Liver (tissue), 9 donors: ENCODE results near the gene LGR4. TPM values are rescaled to one million over a fixed set of nuclear protein-coding genes. Genes with fewer than 3 reads are reported as not detected.

Experiments
- DNase-seq: peaks from one replicate; pipeline ENCODE4 v3.0.0-alpha.2; 2017; ENCODE audit warnings: low spot score
- H3K27ac ChIP-seq, 2 donors: one replicate each; pipeline ENCODE4 v1.7.0; 2013; ENCODE audit warnings: inconsistent platforms in 2 of 2, low read length in 2 of 2, control low read depth in 1 of 2, low read depth in 1 of 2, mild to moderate bottlenecking in 1 of 2
- H3K27me3 ChIP-seq, 4 donors: one replicate each; pipeline versions ENCODE4 v1.6.1 to v1.7.0; 2013; ENCODE audit warnings: low read length in 3 of 4, inconsistent platforms in 1 of 4, mild to moderate bottlenecking in 1 of 4, moderate library complexity in 1 of 4; ENCODE audit not compliant: control insufficient read depth in 4 of 4, insufficient read depth in 4 of 4
- H3K36me3 ChIP-seq, 4 donors: one replicate each; pipeline versions ENCODE4 v1.6.1 to v1.7.0; 2013; ENCODE audit warnings: low read length in 3 of 4, mild to moderate bottlenecking in 3 of 4, low read depth in 1 of 4, moderate library complexity in 1 of 4; ENCODE audit not compliant: control insufficient read depth in 4 of 4, insufficient read depth in 3 of 4
- H3K4me1 ChIP-seq, 4 donors: one replicate each; pipeline versions ENCODE4 v1.6.1 to v1.7.0; 2013; ENCODE audit warnings: low read length in 3 of 4, mild to moderate bottlenecking in 3 of 4, moderate library complexity in 1 of 4; ENCODE audit not compliant: control insufficient read depth in 4 of 4, insufficient read depth in 4 of 4
- H3K4me3 ChIP-seq, 3 donors: one replicate each; pipeline versions ENCODE4 v1.6.1 to v1.7.0; 2013; ENCODE audit warnings: low read length in 3 of 3, control low read depth in 1 of 3, low read depth in 1 of 3, mild to moderate bottlenecking in 1 of 3
- H3K9ac ChIP-seq, 2 donors: one replicate each; pipeline ENCODE4 v1.7.0; 2013; ENCODE audit warnings: low read length in 2 of 2, mild to moderate bottlenecking in 2 of 2, moderate library complexity in 2 of 2, control low read depth in 1 of 2, low read depth in 1 of 2
- H3K9me3 ChIP-seq, 4 donors: one replicate each; pipeline versions ENCODE4 v1.6.1 to v1.7.0; 2013; ENCODE audit warnings: low read length in 3 of 4; ENCODE audit not compliant: control insufficient read depth in 4 of 4
- CTCF ChIP-seq: fragments of 150-350 bp; IDR thresholded peaks from 2 replicates; pipeline ENCODE4 v1.5.1; 2017; ENCODE audit warnings: improper control_type of control experiment, low read depth, low read length; ENCODE audit not compliant: missing input control
- EGR1 ChIP-seq, 2 donors: IDR thresholded peaks; 2 replicates each; pipeline ENCODE4 v1.6.1; 2016 to 2018; ENCODE audit warnings: antibody characterized with exemption in 2 of 2, low read depth in 2 of 2
- FOXA2 ChIP-seq: IDR thresholded peaks from 2 replicates; pipeline ENCODE4 v1.6.1; 2016; ENCODE audit warnings: antibody characterized with exemption
- HNF4A ChIP-seq, 2 donors: conservative IDR thresholded peaks; 2 replicates each; pipeline ENCODE4 v1.6.1; 2016; ENCODE audit warnings: antibody characterized with exemption in 2 of 2, mild to moderate bottlenecking in 2 of 2
- HNF4G ChIP-seq: IDR thresholded peaks from 2 replicates; pipeline ENCODE4 v1.6.1; 2016; ENCODE audit warnings: antibody characterized with exemption
- JUND ChIP-seq, 2 donors: IDR thresholded peaks; 2 replicates each; pipeline ENCODE4 v1.6.1; 2016; ENCODE audit warnings: antibody characterized with exemption in 2 of 2
- MAX ChIP-seq: IDR thresholded peaks from 2 replicates; pipeline ENCODE4 v1.6.1; 2016; ENCODE audit warnings: antibody characterized with exemption
- RAD21 ChIP-seq, 2 donors: IDR thresholded peaks; 2 replicates each; pipeline ENCODE4 v1.6.1; 2016; ENCODE audit warnings: antibody characterized with exemption in 2 of 2, mild to moderate bottlenecking in 2 of 2
- REST ChIP-seq: IDR thresholded peaks from 2 replicates; pipeline ENCODE4 v1.6.1; 2016; ENCODE audit warnings: antibody characterized with exemption, mild to moderate bottlenecking
- RXRA ChIP-seq, 2 donors: IDR thresholded peaks; 2 replicates each; pipeline ENCODE4 v1.6.1; 2017 to 2018; ENCODE audit warnings: antibody characterized with exemption in 2 of 2, mild to moderate bottlenecking in 1 of 2
- SP1 ChIP-seq: IDR thresholded peaks from 2 replicates; pipeline ENCODE4 v1.6.1; 2018; ENCODE audit warnings: antibody characterized with exemption, mild to moderate bottlenecking
- YY1 ChIP-seq: IDR thresholded peaks from 2 replicates; pipeline ENCODE4 v1.6.1; 2016; ENCODE audit warnings: antibody characterized with exemption, mild to moderate bottlenecking
- ZBTB33 ChIP-seq: IDR thresholded peaks from 2 replicates; pipeline ENCODE4 v1.6.1; 2016; ENCODE audit warnings: antibody characterized with exemption
- WGBS: extraction: QIAGEN DNeasy Blood & Tissue Kit; methylation state at CpG from one replicate; pipeline ENCODE4 v1.1.7; 2013; 5-methylcytosine and 5-hydroxymethylcytosine counted together
- polyA plus RNA-seq, 2 donors: library from polyadenylated mRNA; stranded (reverse) in 1 of 2; unstranded in 1 of 2; fragments of 200-250 nt in 1 of 2; fragments of >200 nt in 1 of 2; fragmentation: Nextera tagmentation in 1 of 2; extraction: Ambion mirVana in 1 of 2; gene quantifications; one replicate each; pipeline versions ENCODE4 v1.2.1 to v1.2.3, GENCODE V29; 2013 to 2015
- total RNA-seq, 2 donors: library from RNA; depleted of rRNA; stranded (reverse); fragments of >200 nt; gene quantifications; one replicate each; pipeline ENCODE4 v1.2.3, GENCODE V29; 2014
- donor health status: healthy.
- donor health status: healthy.
- donor health status: healthy.
- donor health status: healthy.
- donor health status: healthy.

Gene LGR4
- total and polyA plus RNA-seq, 4 donors, result 13.7 to 95.3 (median 42.5) TPM

- Histone ChIP-seq H3K4me3 (no peak overlapping the region), H3K36me3 (no peaks in the 10 kb centered on the region), H3K27me3 (no peaks in the 10 kb centered on the region), H3K27ac (peak overlapping the region; percentile 85 to 87), H3K4me1 (peaks cover 0 to 11% (median 6%) of the 10 kb centered on the region in 4 donors), H3K9ac (no peak overlapping the region), H3K9me3 (no peaks in the 10 kb centered on the region)
- WGBS, result 37% methylated on average over 4 of the region's 4 CpGs
- TF ChIP-seq RXRA (IDR thresholded peaks at IDR 0.05) (peak in 1 of 2 donors; percentile 36), MAX (peak; percentile 52), EGR1 (IDR thresholded peaks at IDR 0.05; ENCODE audit: low read depth in 2 of 2) (no peak), JUND (IDR thresholded peaks at IDR 0.05) (peak; percentile 63 to 81), HNF4G (no peak), ZBTB33 (no peak), FOXA2 (peak; percentile 67), YY1 (peak; percentile 65), REST (no peak), HNF4A (conservative IDR thresholded peaks at IDR 0.05) (peak in 1 of 2 donors; percentile 64), RAD21 (IDR thresholded peaks at IDR 0.05) (peak in 1 of 2 donors; percentile 25), SP1 (peak; percentile 10)
- DNase-seq, result no peak
These were observed 42.0 kb upstream of the LGR4 start for GRCh38 chr11:27514558-27514957.

- 33% methylated on average over 4 of the region's 4 CpGs for WGBS
- Histone ChIP-seq H3K27ac (peak overlapping the region; percentile 85 to 87), H3K4me1 (peaks cover 0 to 11% (median 6%) of the 10 kb centered on the region in 4 donors), H3K4me3 (no peak overlapping the region), H3K27me3 (no peaks in the 10 kb centered on the region), H3K9me3 (no peaks in the 10 kb centered on the region), H3K36me3 (no peaks in the 10 kb centered on the region), H3K9ac (no peak overlapping the region)
- DNase-seq, result no peak
- TF ChIP-seq HNF4A (conservative IDR thresholded peaks at IDR 0.05) (peak in 1 of 2 donors; percentile 39), RXRA (IDR thresholded peaks at IDR 0.05) (peak; percentile 38 to 80), SP1 (peak; percentile 8), CTCF (no peak), REST (peak; percentile 30), ZBTB33 (peak; percentile 50)
These were observed 41.5 kb upstream of the LGR4 start for GRCh38 chr11:27514076-27514475.
